Smooth muscle cell of the brain vasculature (primary cell): ENCODE measurements around the gene EPHB2.
A peak's percentile ranks its signal among the peaks of the same experiment; 100 is the strongest.

Experiments
- DNase-seq: peaks from one replicate; pipeline ENCODE4 v3.0.0-alpha.2; 2012; ENCODE audit warnings: low read depth, low spot score

Gene EPHB2

GRCh38 chr1:22722901-22723550 is 12.4 kb downstream of the EPHB2 start:
- DNase-seq = no peak

- DNase-seq = no peak
Observed at GRCh38 chr1:22727873-22728272, 17.2 kb downstream of the EPHB2 start.

- no peak for DNase-seq
Observed at GRCh38 chr1:22728751-22729399, 18.2 kb downstream of the EPHB2 start.

- no peak for DNase-seq
Observed at GRCh38 chr1:22729400-22729773, 18.7 kb downstream of the EPHB2 start.

GRCh38 chr1:22729912-22730311 is 19.3 kb downstream of the EPHB2 start:
- DNase-seq = no peak

- DNase-seq = no peak
Observed at GRCh38 chr1:22731924-22732720, 21.5 kb downstream of the EPHB2 start.

GRCh38 chr1:22733643-22734042 is 23.0 kb downstream of the EPHB2 start:
- no peak for DNase-seq

GRCh38 chr1:22736501-22737080 is 26.0 kb downstream of the EPHB2 start:
- no peak for DNase-seq

GRCh38 chr1:22737374-22738068 is 26.9 kb downstream of the EPHB2 start:
- DNase-seq = no peak

GRCh38 chr1:22738069-22738435 is 27.4 kb downstream of the EPHB2 start:
- no peak for DNase-seq

- no peak for DNase-seq
Observed at GRCh38 chr1:22738522-22738921, 27.9 kb downstream of the EPHB2 start.

GRCh38 chr1:22739648-22740385 is 29.2 kb downstream of the EPHB2 start:
- peak; percentile 62 for DNase-seq

- DNase-seq = no peak
Observed at GRCh38 chr1:22741118-22741517, 30.5 kb downstream of the EPHB2 start.

- DNase-seq = no peak
Observed at GRCh38 chr1:22745669-22746585, 35.3 kb downstream of the EPHB2 start.

GRCh38 chr1:22747021-22747734 is 36.5 kb downstream of the EPHB2 start:
- no peak for DNase-seq

GRCh38 chr1:22747735-22748073 is 37.1 kb downstream of the EPHB2 start:
- DNase-seq = no peak

GRCh38 chr1:22749503-22749902 is 38.9 kb downstream of the EPHB2 start:
- DNase-seq = no peak

- DNase-seq = no peak
Observed at GRCh38 chr1:22749919-22750684, 39.5 kb downstream of the EPHB2 start.

- DNase-seq = no peak
Observed at GRCh38 chr1:22750685-22751051, 40.0 kb downstream of the EPHB2 start.
